IMR-90 (cell line): ENCODE results near the gene LYZL1. TPM values are rescaled to one million over a fixed set of nuclear protein-coding genes. Genes with fewer than 3 reads are reported as not detected.

ENCODE experiments used
- ATAC-seq: fragments of 200-7000 bp; cut with Tn5 transposase; 2 replicates; pipeline ENCODE4 v1.9.1; 2020; ENCODE audit warnings: low read depth, mild to moderate bottlenecking, moderate library complexity
- BruUV-seq: library from RNA; stranded (reverse); fragments of 400-500 nt; replicated peaks from 2 replicates; lab custom pipeline; 2021; lab: Mats Ljungman, UMichigan
- CTCF ChIA-PET: fragments of 300-600 bp; formaldehyde crosslinking; extraction: SDS; loops from one replicate; lab custom pipeline; 2021; ENCODE audit warnings: antibody characterized with exemption; lab: Yijun Ruan, JAX
- POLR2A ChIA-PET: fragments of 300-600 bp; sonication (Branson Sonifier 250); formaldehyde crosslinking; loops from one replicate; lab custom pipeline; 2022; ENCODE audit warnings: antibody characterized with exemption; ENCODE audit not compliant: unreplicated experiment; lab: Charles Lee
- DNase-seq: peaks from one replicate; pipeline ENCODE4 v3.0.0; 2013
- H2AFZ ChIP-seq: replicated peaks from 2 replicates; pipeline ENCODE3; 2013; ENCODE audit warnings: low read length, mild to moderate bottlenecking; ENCODE audit not compliant: poor library complexity
- H2AK5ac ChIP-seq: 2 replicates; pipeline ENCODE4 v1.6.1; 2013; ENCODE audit warnings: low read depth, low read length, inconsistent platforms
- H2AK9ac ChIP-seq: replicated peaks from 2 replicates; pipeline ENCODE3; 2013; ENCODE audit warnings: mild to moderate bottlenecking, low read depth, low read length, moderate library complexity; ENCODE audit not compliant: poor library complexity
- H2BK120ac ChIP-seq: 2 replicates; pipeline ENCODE4 v1.6.1; 2013; ENCODE audit warnings: low read depth, low read length, inconsistent platforms
- H2BK15ac ChIP-seq: 3 replicates; pipeline ENCODE4 v1.6.1; 2013; ENCODE audit warnings: low read depth, low read length, inconsistent platforms
- H2BK20ac ChIP-seq: 2 replicates; pipeline ENCODE4 v1.6.1; 2013; ENCODE audit warnings: low read depth, mild to moderate bottlenecking, inconsistent platforms, low read length, moderate library complexity
- H2BK5ac ChIP-seq: 2 replicates; pipeline ENCODE4 v1.6.1; 2013; ENCODE audit warnings: mild to moderate bottlenecking, low read depth, low read length, inconsistent platforms; ENCODE audit not compliant: poor library complexity, severe bottlenecking
- H3K14ac ChIP-seq: replicated peaks from 2 replicates; pipeline ENCODE4 v1.6.1; 2013; ENCODE audit warnings: low read depth, low read length, inconsistent platforms
- H3K18ac ChIP-seq: 2 replicates; pipeline ENCODE4 v1.6.1; 2013; ENCODE audit warnings: low read depth, low read length, control low read depth
- H3K23ac ChIP-seq: 2 replicates; pipeline ENCODE4 v1.6.1; 2013; ENCODE audit warnings: low read depth, low read length, inconsistent platforms
- H3K27ac ChIP-seq: 2 replicates; pipeline ENCODE4 v1.5.1; 2013; ENCODE audit warnings: mild to moderate bottlenecking, control low read depth, low read length; ENCODE audit not compliant: insufficient read depth
- H3K27me3 ChIP-seq: 2 replicates; pipeline ENCODE4 v1.6.1; 2013; ENCODE audit warnings: low read length; ENCODE audit not compliant: control insufficient read depth, insufficient read depth
- H3K36me3 ChIP-seq: 2 replicates; pipeline ENCODE4 v1.6.1; 2013; ENCODE audit warnings: low read length, mixed read lengths; ENCODE audit not compliant: control insufficient read depth, insufficient read depth
- H3K4ac ChIP-seq: 2 replicates; pipeline ENCODE4 v1.6.1; 2013; ENCODE audit warnings: low read depth, low read length, inconsistent platforms
- H3K4me1 ChIP-seq: 2 replicates; pipeline ENCODE4 v1.6.1; 2013; ENCODE audit warnings: low read length, mixed read lengths; ENCODE audit not compliant: control insufficient read depth, insufficient read depth
- H3K4me2 ChIP-seq: 2 replicates; pipeline ENCODE4 v1.6.1; 2013; ENCODE audit warnings: low read depth, mild to moderate bottlenecking, control low read depth, low read length, moderate library complexity
- H3K4me3 ChIP-seq: 2 replicates; pipeline ENCODE4 v1.5.1; 2013; ENCODE audit warnings: low read depth, mild to moderate bottlenecking, control low read depth, low read length, moderate library complexity; ENCODE audit not compliant: insufficient read depth
- H3K56ac ChIP-seq: 2 replicates; pipeline ENCODE4 v1.6.1; 2013; ENCODE audit warnings: low read length, inconsistent platforms; ENCODE audit not compliant: insufficient read depth; ENCODE audit errors: extremely low read depth
- H3K79me1 ChIP-seq, 2 experiments: 2 replicates each; pipeline ENCODE4 v1.6.1; 2013; ENCODE audit warnings: low read length in 2 of 2, inconsistent platforms in 1 of 2, low read depth in 1 of 2
- H3K9ac ChIP-seq: 2 replicates; pipeline ENCODE4 v1.6.1; 2013; ENCODE audit warnings: low read depth, low read length, control low read depth
- H3K9me1 ChIP-seq: 2 replicates; pipeline ENCODE4 v1.6.1; 2013; ENCODE audit warnings: low read length, inconsistent platforms; ENCODE audit not compliant: insufficient read depth
- H3K9me3 ChIP-seq: 2 replicates; pipeline ENCODE4 v1.6.1; 2013; ENCODE audit warnings: low read length; ENCODE audit not compliant: control insufficient read depth, insufficient read depth
- H4K20me1 ChIP-seq: 2 replicates; pipeline ENCODE4 v1.6.1; 2013; ENCODE audit warnings: low read length, inconsistent platforms; ENCODE audit not compliant: insufficient read depth
- H4K5ac ChIP-seq: 2 replicates; pipeline ENCODE4 v1.6.1; 2013; ENCODE audit warnings: mild to moderate bottlenecking, low read depth, low read length, control low read depth
- H4K8ac ChIP-seq, 2 experiments: 2 replicates each; pipeline ENCODE4 v1.6.1; 2013; ENCODE audit warnings: low read depth in 2 of 2, low read length in 2 of 2, control low read depth in 1 of 2, inconsistent platforms in 1 of 2
- H4K91ac ChIP-seq: 2 replicates; pipeline ENCODE4 v1.6.1; 2013; ENCODE audit warnings: low read depth, low read length, inconsistent platforms; ENCODE audit not compliant: insufficient read depth
- CHD1 ChIP-seq: IDR thresholded peaks from 2 replicates; pipeline ENCODE4 v1.6.1; 2012; ENCODE audit warnings: low read depth, low read length, improper control_type of control experiment
- FOS ChIP-seq: fragments of 150-350 bp; IDR thresholded peaks from 2 replicates; pipeline ENCODE4 v1.6.1; 2016; ENCODE audit warnings: low read depth, low read length
- MXI1 ChIP-seq: IDR thresholded peaks from 2 replicates; pipeline ENCODE4 v1.6.1; 2012; ENCODE audit warnings: low read depth, mild to moderate bottlenecking, low read length, moderate library complexity, borderline replicate concordance
- RCOR1 ChIP-seq: IDR thresholded peaks from 2 replicates; pipeline ENCODE4 v1.6.1; 2012; ENCODE audit warnings: mild to moderate bottlenecking, low read length, improper control_type of control experiment; ENCODE audit not compliant: insufficient replicate concordance
- USF2 ChIP-seq: fragments of 150-350 bp; IDR thresholded peaks from 2 replicates; pipeline ENCODE4 v1.6.1; 2017; ENCODE audit warnings: mild to moderate bottlenecking, antibody characterized with exemption, low read length, low read depth
- WGBS, 2 experiments: methylation state at CpG; one replicate each; pipeline versions ENCODE4 v1.1.5 to v1.1.7; 2013; ENCODE audit warnings: missing lambda C conversion rate in 2 of 2; ENCODE audit not compliant: insufficient read length in 1 of 2; ENCODE audit errors: extremely low coverage in 2 of 2; 5-methylcytosine and 5-hydroxymethylcytosine counted together
- dilution Hi-C: fragments of 300-500 bp; cut with HindIII; formaldehyde crosslinking; loops from one replicate; pipeline ENCODE4 v1.14.3; 2018; ENCODE audit warnings: low sequenced_read_pairs; ENCODE audit not compliant: unreplicated experiment
- in situ Hi-C: fragments of 300-500 bp; cut with MboI; formaldehyde crosslinking; loops from 3 replicates; pipeline ENCODE4 v1.14.3; 2019; ENCODE audit warnings: low sequenced_read_pairs, inconsistent platforms, mixed read lengths
- intact Hi-C: fragments of 100-400 bp; cut with micrococcal nuclease; formaldehyde crosslinking; loops from 2 replicates; pipeline ENCODE4 v1.10.0; 2022
- polyA plus RNA-seq, 3 experiments: library from polyadenylated mRNA; depleted of rRNA; stranded (reverse); fragments of >200 nt; gene quantifications; 2 replicates each; pipeline ENCODE4 v1.2.3, GENCODE V29; 2012; ENCODE audit warnings: low replicate concordance in 1 of 3
- total RNA-seq: library from RNA; depleted of rRNA; stranded (reverse); fragments of >200 nt; gene quantifications from 2 replicates; pipeline ENCODE4 v1.2.3, GENCODE V29; 2012

LYZL1 gene
- total and polyA plus RNA-seq, 2 of the 4 experiments (the other 2 are of a cell fraction), result not detected

GRCh38 chr10:29250066-29250465, 38.8 kb upstream of the LYZL1 start:
- H3K23ac ChIP-seq, result no peak overlapping the region
- H3K14ac ChIP-seq, result no peak overlapping the region
- dilution Hi-C loops (no loop called here), in situ Hi-C loops (no loop called here), intact Hi-C loops (no loop called here)
- no peak overlapping the region for H4K91ac ChIP-seq
- no TSS peak for BruUV-seq
- no CpG with 5 or more reads among the region's 1 CpG for WGBS, 2 experiments
- H2BK20ac ChIP-seq, result no peak overlapping the region
- H3K27ac ChIP-seq, result no peak overlapping the region
- no peak overlapping the region for H3K18ac ChIP-seq
- H3K36me3 ChIP-seq, result no peaks in the 10 kb centered on the region
- H3K4ac ChIP-seq, result no peak overlapping the region
- no peak overlapping the region for H2AK9ac ChIP-seq
- no peak overlapping the region for H3K9ac ChIP-seq
- no peak overlapping the region for H3K4me2 ChIP-seq
- H2BK15ac ChIP-seq, result no peak overlapping the region
- POLR2A ChIA-PET, result no interaction called here
- no peak overlapping the region for H3K4me3 ChIP-seq
- H3K79me1 ChIP-seq, result no peaks in the 10 kb centered on the region
- H2AFZ ChIP-seq, result no peak overlapping the region
- no peak overlapping the region for H2AK5ac ChIP-seq
- no peak overlapping the region for H3K56ac ChIP-seq
- CTCF ChIA-PET, result no interaction called here
- peaks cover 2% of the 10 kb centered on the region for H3K9me3 ChIP-seq
- H2BK120ac ChIP-seq, result no peak overlapping the region
- peaks cover 5% of the 10 kb centered on the region for H3K4me1 ChIP-seq
- no peaks in the 10 kb centered on the region for H3K9me1 ChIP-seq
- no peak overlapping the region for H4K5ac ChIP-seq
- TF ChIP-seq USF2, result no peak
- no peak for TF ChIP-seq CHD1
- TF ChIP-seq RCOR1, result no peak
- no peak for TF ChIP-seq FOS
- TF ChIP-seq MXI1, result no peak
- H4K8ac ChIP-seq, result no peak overlapping the region
- H3K27me3 ChIP-seq, result peaks cover 58% of the 10 kb centered on the region
- H4K20me1 ChIP-seq, result no peaks in the 10 kb centered on the region
- DNase-seq (no peak), ATAC-seq (no peak)
- H2BK5ac ChIP-seq, result no peak overlapping the region
